ENCODE results near the gene EME2.

Gene EME2

DNA sequence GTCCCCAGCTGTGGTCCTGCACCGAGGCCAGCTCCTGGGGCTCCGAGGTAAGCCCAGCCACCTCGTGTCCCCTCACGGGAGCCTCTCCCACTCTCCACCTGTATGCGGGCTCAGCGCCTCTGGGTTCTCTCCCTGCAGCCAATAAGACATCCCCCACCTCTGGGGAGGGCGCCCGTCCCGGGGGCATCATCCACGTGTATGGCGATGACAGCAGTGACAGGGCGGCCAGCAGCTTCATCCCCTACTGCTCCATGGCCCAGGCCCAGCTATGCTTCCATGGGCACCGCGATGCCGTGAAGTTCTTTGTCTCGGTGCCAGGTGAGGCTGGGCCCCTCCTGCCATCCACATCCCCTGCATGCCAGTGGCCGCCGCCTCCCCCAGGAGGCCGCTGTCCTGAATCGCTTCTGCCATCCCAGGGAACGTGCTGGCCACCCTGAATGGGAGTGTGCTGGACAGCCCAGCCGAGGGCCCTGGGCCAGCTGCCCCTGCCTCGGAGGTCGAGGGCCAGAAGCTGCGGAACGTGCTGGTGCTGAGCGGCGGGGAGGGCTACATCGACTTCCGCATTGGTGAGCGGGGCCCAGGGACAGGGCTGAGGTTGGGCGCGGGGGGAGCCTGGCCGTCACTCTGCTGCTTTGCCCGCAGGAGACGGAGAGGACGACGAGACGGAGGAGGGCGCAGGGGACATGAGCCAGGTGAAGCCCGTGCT is 4.4 kb upstream of the EME2 start:
- DNase-seq = no peak

DNA sequence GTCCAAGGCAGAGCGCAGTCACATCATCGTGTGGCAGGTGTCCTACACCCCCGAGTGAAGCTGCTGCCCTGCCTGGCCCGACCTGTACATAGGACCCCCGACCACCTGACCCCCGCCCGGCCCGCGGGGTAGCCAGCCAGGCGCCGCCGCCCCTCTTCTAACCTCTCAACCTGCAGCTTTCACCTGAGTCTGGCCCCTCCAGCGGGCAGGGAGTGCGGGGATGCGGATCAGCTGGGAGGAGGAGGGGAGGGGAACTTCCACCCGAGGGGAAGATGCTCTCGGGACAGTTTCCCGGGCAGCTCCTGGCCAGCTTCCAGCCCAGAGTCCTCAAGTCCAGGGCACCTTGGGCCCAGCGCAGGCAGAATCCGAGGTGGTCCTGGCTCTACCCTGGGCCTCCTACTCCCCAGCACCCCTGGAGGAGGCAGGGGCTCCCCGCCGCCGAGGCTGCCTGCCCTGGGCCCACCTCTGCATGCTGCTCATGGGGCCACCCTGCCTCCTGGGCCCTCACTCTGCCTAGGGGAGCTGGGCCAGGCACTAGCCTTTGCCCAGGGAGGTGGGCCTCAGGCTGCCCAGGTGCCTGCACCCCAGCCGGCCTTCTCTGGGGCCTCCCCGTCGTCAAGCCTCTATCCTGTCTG is 3.7 kb upstream of the EME2 start:
- DNase-seq = no peak

DNA sequence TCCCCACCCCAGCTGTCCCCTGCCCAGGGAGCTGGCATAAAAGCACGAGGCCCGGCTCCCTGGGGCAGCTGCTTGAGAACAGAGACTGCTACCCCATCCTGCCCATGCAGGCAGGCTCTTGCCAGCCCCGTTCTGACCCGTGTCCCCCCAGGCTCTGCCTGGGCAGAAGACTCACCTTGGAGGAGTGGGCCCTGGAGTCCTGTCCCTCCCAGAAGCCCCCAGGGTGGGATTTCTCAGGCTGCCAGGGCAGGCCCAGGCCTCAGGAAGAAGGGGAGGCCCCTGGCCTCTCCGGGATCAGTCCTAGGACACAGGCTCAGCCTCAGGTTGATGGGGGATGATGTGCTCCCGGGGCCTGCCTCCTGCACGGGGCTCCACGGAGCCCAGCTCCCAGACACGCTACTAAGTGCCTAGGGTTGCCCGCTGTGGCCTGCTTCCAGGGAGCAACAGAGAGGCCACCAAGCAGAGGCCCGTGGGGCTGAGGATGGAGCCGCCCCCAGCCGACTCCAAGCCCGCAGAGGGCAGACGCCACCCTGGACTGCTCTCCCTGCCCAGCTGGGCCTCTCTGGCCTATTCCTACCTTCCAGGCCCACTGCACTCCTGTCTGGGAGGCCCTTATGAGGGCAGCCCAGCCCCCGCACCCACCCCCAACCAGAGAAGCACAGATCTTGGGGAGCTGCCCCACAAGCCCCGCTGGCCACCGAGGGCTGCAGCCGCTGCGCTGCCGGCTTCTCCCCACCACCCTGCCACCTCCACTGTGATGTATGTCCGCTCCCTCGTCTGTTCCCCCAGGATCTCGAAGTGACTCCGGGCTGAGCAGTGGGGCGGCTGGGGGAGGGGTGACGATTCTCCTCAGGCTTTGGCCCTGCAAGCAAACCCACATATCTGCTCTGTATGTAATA is 3.0 kb upstream of the EME2 start:
- DNase-seq = no peak

DNA sequence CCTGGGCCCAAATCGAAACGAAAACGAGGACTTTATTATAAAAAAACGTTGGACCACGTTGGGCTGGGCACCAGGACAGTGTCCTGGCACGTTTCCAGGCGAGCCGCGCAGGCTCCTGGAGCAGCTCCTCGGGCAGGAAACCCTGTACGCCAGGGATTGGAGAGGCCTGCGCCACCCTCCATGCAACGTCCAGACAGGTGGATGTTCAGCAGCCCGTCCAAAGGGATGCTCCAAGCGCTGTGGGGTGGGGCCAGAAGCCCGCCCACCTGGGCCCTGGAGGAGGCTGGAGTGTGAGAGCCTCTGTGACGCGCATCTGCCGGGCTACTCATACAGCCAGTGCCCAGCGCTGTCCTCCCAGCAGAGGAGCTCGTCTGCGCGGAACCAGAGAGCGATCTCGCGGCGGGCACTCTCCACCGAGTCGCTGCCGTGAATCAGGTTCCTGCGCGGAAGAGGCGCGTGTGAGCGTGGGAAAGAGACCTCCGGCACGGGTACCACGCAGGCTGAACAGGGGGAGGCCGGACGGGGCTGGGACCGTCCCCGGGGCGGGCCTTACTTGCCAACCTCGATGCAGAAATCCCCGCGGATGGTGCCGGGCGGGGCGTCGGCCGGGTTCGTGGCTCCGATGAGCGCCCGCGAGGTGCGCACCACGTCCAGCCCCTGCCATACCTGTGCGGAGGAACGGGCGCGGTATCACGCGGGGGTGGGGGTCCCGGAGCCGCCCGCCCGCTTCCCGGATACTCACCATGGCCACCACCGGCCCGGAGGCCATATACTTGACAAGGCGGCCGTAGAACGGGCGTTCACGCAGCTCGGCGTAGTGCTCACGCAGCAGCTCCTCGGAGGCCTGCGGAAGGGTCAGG is 2.1 kb upstream of the EME2 start:
- no peak for DNase-seq

DNA sequence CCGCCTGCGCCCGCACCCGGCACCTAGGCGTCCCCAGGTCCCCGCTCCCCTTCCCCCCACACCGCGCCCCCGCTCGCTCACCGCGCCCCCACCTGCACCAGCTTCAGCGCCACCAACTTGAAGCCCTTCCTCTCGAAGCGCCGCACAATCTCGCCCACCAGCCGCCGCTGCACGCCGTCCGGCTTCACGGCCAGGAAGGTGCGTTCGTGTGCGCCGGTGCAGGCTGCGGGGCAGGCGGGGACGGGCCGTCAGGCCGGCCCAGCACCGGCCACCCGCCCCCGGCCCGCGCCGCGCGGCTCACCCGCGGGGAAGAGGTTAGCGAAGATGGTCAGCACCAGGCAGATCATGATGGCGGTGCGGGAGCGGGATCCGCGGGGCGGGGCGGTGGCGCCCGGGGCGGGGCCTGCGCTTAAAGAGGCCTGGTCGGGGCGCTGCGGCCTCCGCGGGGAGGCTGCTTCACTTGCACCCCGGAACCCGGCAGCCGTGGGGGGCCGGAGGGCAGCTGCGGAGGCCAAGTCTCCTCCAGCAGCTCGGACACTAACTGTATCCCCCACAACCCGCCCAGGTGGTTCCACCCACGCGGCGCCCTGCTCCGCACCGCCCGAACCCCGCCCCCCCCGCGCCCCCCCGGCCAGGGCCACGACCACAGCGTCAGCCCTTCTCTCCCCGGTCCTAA is 1.3 kb upstream of the EME2 start, which contains the start of gene NME3:
TSS of gene NME3 (minus strand) at position 356 of the 676 bp plus-strand sequence. CDS start at position 347, 9 bp downstream.
- DNase-seq = peak; percentile 36

DNA sequence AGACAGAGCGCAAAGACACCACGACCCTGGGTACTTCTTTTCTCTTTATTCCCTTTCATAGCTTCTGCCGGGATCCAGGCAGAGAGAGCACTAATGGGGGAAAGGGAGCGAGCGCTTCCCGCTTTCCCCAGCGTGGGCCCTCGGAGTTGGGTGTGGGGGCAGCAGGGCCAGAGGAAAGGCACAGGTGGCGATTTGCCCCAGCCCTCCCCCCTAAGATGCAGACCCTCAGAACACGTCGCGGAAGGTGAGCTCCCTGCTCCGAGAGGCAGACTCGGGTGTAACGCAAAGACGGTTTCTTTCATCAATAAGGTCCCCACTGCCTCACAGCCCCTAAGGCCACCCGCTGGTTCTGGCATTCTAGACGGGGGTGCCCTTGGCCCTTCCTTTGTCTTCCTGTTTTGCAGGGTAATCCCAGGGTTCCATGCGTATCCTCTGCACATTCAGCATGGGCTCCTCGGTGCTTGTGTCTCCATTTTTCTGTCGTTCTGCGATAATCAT is 697 bp upstream of the EME2 start:
- DNase-seq = no peak

DNA sequence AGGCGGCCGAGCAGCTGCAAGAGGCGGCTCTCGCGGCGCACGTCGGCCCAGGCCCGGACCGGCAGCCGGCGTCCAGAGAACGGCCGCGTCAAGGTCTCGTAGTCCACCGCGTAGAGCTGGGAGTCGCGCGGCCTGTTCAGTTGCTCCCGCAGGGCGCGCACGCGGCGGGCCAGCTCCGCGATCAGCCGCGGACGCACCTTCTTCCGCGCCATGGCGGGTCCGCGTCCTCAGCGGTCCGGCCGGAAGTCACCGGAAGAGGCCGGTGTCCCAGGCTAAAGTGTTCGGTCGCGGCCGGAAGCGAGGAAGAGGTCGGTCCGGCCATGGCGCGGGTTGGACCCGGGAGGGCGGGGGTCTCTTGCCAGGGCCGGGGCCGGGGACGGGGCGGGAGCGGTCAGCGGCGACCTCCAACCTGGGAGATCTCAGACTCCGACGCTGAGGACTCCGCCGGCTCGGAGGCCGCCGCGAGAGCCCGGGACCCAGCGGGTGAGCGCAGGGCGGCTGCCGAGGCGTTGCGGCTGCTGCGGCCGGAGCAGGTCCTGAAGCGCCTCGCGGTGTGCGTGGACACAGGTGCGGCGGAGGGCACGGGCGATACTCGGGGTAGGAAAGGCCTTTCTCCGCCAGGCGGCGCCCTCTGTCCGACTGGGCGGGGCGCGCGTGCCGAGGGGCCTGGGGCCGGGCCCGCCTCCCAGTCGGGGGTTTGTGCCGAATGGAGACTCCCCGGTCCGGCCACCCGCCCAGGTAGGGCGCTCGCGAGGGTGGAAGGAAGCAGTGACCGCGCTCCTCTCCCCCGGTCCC is 495 bp downstream of the EME2 start, which contains the start of gene MRPS34:
TSS of gene MRPS34 (minus strand) at position 227 of the 795 bp plus-strand sequence. CDS start at position 212, 15 bp downstream.
- peak; percentile 61 for DNase-seq

DNA sequence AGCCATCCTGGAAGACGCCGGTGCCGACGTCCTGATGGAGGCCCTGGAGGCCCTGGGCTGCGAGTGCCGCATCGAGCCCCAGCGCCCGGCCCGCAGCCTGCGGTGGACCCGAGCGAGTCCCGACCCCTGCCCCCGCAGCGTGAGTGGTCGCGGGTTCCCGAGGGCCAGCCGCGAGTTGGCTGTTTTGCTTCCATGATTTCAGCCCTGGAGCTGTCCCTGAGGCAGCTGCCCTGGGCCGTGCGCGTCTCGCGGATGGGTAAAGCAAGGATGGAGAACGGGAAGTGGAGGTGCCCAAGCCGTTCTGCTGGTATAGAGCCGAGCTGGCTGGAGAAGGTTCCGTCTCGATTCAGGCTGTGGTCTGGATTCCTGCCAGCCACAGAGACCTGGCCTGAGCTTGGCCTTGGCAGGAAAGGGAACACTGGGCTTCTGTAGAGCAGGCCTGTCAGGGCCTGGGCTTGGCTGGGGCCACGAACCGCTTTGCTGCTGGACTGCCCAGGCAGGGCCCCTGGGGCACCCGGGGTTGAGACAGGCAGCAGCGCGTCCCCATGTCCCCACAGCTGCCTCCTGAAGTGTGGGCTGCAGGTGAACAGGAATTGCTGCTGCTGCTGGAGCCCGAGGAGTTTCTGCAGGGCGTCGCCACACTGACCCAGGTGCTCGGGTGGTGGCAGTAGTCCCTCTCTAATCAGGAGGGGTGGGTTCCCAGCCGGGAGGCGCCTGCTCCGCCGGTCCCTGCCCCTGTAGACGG is 1.3 kb downstream of the EME2 start:
- peak; percentile 48 for DNase-seq

DNA sequence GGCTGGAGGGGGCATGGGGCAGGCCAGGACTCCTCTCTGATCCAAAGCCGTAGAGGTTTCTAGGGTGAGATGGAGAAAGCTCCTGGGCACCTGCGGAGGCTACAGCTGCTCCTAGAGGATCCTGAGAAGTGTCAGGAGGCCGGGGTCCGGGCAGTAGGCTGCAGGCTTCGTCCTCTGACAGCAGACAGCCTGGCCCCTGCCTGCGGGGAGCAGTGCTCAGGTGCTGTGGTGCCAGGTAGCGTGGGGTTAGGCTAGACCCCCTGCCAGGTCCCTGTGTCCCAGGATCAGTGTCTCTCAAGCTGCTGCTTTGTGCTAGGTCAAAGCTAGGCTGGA is 1.8 kb downstream of the EME2 start:
- no peak for DNase-seq

DNA sequence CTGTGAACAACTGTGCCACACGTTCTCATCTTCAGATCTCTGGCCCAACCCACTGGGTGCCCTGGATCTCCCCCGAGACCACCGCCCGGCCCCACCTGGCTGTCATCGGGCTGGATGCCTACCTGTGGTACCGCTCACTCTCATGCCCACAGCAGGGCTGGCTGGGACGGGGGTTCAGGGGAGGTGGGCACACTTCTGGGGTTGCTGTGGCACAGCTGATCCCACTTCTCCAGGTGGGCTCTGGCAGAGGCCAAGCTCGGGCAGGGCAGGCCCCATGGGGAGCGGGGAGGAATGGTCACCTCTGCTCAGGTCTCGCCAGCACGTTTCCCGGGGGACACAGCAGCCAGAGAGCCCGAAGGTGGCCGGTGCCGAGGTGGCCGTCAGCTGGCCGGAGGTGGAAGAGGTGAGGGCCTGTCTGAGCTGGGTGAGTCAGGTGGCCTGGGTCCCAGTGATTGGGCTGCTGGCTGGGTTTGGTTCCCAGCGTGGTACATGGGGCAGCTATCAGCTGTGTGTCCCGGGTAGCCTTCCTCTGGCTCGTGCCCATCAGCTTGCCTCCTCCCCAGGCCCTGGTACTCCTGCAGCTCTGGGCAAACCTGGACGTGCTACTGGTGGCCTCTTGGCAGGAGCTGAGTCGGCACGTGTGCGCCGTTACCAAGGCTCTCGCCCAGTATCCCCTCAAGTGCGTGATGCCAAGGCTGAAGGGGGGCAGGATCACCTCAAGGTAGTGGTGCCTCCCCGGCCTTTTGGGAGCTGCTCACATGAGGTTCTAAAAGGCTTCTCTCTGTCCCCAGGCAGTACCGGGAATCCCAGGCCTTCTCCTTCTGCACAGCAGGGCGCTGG is 2.6 kb downstream of the EME2 start:
- DNase-seq = no peak

DNA sequence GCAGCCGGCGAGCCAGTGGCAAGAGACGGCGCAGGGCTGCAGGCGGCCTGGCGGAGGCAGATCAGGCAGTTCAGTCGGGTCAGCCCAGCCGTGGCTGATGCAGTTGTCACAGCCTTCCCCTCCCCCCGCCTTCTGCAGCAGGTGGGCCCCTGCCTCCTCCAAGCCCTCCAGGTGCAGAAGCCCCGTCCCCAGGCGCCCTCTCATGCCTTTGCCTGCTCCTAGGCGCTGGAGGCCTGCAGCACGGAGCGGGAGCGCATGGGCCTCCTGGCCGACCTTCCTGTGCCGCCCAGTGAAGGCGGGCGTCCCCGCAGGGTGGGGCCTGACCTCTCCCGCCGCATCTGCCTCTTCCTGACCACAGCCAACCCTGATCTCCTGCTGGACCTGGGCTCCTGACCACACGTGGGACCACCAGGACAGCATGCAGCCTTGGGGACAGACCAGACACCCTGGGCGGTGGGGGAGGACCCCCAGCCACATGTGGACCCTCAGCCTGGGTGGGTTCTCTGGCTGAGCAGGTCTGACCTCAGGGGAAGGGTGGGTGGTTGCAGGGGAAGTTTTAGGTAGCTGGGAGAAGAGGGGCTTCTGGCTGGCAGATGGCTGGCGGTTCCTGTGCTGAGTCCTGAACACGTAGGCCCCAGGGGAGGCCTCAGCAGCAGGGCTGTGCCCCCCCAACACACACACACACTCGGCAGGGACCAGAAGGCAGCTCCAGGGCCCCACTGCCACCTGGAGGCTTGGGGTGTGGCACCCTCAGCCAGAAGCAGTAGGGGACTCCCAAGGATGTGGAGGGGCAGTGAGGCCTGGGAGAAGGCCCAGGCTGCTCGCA is 3.4 kb downstream of the EME2 start:
- DNase-seq = no peak

DNA sequence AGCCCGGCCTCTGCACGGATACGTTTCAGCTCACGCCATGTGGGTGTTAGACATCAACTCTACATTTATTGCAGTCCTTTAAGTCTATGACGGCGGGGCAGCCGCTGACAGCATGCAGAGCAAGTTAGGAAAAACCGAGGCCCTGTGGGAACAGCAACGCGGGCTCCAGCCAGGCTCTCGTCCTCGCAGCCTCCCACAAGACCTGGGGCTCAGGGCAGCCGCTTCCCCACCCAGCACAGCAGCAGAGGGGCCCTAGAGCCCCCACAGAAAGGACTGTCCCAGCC is 4.0 kb downstream of the EME2 start:
- DNase-seq = no peak

DNA sequence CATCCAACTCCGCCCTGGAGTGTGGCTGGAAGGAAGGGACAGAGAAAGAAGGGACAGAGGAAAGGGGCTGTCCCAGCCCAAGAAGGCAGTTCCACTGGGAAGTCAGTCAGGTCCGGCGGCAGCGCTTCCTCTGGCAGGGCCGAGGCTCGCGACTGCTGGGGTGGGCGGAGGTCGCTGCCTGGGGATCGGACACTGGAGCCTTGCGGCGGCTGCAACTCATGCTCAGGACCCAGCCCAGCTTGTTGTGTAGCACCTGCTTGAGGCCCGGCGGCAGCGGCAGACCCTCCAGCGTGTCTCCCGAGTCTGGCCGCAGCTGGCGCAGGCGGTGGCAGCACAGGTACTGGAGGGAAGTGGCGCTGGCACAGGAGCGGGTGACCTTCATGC is 4.4 kb downstream of the EME2 start:
- DNase-seq = no peak

DNA sequence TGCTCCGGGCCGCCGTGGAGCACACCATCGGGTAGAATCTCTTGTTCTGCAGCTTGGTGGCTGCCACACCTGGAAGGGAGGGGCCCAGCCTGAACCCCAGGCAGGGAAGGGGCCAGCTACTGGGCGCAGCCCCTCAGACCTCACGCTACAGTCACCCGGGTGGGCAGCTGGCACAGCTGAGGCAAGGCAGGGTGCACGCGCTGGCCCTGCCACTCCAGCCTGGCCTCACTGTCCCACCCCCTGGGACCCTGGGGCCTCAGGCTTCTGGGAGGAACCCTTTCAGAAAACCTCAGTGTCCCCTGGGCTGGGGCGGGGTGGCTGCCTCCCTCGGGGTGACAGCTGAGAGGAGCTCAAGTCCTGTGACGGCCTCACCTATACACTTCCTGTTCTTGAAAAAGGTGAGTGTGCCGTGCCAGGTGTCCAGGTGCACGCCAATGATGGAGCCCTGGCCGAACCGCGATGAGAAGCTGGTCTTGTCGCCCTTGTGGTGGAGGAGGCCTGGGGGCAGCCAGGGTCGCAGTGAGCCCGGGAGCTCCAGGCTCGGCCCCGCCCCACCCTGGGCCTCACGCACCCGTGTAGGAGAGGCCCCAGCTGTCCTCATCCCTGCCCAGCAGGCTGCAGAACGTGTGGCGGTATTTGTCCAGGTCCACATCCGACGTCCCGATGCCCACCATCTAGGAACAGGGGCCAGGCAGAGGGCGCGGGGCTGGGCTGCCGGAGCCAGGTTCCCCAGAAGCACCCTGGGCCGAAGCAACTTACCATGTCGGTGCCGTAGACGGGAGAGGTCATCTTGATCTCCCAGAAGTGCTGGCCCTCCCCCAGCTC is 5.0 kb downstream of the EME2 start:
- DNase-seq = no peak

DNA sequence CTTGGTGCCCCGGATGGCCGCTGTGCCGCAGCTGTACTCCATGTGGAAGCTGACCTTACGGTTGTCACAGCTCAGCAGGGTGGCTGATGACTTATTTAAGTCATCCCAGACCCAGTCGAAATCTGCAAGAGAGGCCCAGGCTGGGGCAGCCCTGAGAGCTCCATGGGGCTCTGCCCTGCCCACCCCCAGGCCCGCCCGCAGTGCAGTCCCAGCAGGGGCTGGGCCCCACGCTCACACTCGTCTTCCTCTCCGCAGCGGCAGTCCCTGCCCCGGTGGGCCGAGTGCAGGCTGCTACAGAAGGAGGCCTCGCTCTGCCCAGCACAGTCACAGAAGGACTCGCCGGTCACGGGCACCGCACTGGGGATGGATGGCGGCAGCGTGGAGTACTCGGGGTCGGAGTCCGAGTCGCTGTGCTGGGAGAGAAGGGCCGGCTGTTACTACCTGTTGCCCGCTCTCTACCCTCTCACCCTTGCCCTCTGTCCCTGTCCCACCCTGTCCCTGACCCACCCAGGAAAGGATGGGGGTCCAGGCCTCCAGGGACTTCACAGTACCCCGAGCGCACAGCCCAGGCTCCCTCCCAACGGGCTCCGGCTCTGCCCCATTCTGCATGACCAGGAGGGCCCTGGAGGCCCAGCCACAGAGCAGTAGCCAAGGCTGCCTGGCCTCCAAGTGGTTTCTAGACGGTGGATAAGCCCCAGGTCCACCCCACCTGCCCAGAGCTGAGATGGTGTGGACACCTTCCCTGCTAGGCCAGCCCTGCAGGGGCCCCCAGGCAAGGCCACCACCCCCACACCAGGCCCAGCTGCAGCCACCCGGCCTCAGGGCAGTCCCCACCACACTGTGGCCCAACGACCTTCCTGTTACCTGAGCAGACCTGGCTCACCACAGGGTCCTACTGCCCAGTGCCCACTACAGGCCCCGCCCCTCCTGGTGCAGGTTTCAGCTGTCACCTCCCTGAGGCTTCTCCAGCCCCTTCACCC is 5.9 kb downstream of the EME2 start:
- DNase-seq = no peak

DNA sequence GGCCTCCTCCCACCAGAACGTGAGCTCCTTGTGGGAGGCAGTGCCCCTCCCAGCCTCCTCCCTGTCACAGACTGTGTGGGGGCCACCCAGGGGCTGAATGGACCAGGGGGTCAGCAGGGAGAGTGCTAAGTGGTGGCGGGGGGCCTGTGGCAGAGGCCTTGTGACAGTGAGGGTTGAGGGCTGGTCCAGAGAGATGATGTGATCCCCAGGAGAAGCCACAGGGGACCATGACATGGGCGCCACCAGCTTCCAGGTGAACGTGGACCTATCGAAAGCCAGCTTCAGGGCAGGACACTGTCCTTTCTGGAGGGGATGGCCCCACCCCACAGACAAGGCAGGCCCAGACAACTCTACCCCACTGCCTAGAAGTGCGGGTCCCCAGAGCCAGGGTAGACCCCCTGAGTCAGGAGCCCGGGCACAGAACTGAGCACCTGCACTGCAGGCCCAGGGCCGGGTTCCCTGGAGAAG is 6.7 kb downstream of the EME2 start:
- no peak for DNase-seq
